ENCODE results near the gene TRAK2.

DNA sequence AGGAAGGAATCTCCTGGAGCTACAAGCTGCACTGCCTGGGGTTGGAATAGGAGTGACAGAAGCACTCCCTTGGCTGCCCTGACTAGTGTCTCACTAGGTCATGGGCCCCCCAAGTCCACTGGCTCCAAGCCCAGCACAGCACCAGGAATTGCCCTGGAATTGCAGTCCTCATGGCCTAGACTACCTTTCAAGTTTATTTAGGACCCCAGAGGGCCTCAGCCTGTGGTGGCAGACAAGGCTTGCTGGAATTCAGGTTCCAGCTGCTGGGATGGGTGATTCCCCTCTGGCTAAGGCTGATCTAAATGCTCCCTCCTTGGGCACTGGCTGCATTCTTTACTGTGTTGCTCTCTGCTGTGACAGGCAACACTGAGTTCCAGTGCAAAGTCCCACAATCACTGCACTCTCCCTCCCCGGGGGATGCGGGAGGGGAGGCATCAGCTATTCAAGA, 14.3 kb upstream of the TRAK2 start:
- TF ChIP-seq, protein P1, sequence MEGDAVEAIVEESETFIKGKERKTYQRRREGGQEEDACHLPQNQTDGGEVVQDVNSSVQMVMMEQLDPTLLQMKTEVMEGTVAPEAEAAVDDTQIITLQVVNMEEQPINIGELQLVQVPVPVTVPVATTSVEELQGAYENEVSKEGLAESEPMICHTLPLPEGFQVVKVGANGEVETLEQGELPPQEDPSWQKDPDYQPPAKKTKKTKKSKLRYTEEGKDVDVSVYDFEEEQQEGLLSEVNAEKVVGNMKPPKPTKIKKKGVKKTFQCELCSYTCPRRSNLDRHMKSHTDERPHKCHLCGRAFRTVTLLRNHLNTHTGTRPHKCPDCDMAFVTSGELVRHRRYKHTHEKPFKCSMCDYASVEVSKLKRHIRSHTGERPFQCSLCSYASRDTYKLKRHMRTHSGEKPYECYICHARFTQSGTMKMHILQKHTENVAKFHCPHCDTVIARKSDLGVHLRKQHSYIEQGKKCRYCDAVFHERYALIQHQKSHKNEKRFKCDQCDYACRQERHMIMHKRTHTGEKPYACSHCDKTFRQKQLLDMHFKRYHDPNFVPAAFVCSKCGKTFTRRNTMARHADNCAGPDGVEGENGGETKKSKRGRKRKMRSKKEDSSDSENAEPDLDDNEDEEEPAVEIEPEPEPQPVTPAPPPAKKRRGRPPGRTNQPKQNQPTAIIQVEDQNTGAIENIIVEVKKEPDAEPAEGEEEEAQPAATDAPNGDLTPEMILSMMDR (conservative IDR thresholded peaks at IDR 0.05 in 1 of 2, IDR thresholded peaks at IDR 0.05 in 1 of 2; ENCODE audit: low read depth in 1 of 2, low read length in 2 of 2): no peak
- no peak for TF ChIP-seq EZH2 (IDR thresholded peaks at IDR 0.05; ENCODE audit: low read length, missing control alignments)

Data from fibroblast of lung (primary cell).